ENCODE data around the gene KANSL1. TPM values are rescaled to one million over a fixed set of nuclear protein-coding genes. Genes with fewer than 3 reads are reported as not detected.
A peak's percentile ranks its signal among the peaks of the same experiment; 100 is the strongest.

The KANSL1 gene
- total and polyA plus RNA-seq, 3 experiments from 2014 or later = 20.9 to 70.7 (median 69.2) TPM

DNA sequence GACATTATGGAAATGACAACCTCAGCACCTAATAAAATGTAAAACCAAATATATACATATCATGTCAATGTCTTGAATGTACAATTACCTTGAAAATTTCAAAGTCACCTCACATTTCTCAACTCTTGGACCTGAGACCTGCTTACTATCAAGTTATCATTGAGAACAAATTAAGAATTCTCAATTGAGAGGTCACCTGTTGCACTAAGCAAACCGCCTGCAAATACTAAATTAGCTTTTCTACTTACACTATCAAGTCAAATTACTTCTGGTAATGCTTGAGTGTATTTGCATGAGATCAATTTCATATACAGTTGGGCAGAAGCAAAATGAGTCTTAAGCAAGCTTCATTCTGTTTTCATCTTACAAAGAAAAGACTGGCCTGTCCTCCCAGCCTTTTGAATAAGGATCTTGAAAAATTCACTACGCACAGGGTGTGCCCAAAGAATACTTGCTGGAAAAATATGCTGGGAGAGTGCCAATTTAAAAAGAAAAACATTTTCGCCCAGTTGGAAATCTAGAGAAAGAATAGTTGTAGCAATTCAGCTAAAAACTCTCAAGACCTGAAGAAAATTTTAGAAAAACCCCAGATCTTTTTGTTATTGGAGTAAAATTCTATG lies 35.7 kb downstream of the KANSL1 start:
- POLR2A ChIA-PET = no interaction called here
- peaks cover 0 to 11% (median 0%) of the 10 kb centered on the region in 3 donors for H3K36me3 Mint-ChIP-seq
- peak overlapping the region in 3 of 7 donors; percentile 24 to 44 (median 44) for H3K4me3 Mint-ChIP-seq
- CTCF ChIA-PET = interaction anchor here (0.6 to 3.2 kb wide), 4 partner anchors 11 to 56 kb away, joined by 3 to 13 read pairs (median 3); partner anchors contain the start of gene KANSL1
- Histone ChIP-seq H3K9me3 (ENCODE audit: low read length) (no peaks in the 10 kb centered on the region), H3K36me3 (ENCODE audit: insufficient read depth, low read length) (no peaks in the 10 kb centered on the region), H3K27ac (ENCODE audit: low read depth, low read length) (no peak overlapping the region), H3K27me3 (ENCODE audit: insufficient read depth, low read length, poor library complexity, severe bottlenecking) (no peaks in the 10 kb centered on the region), H3K4me1 (ENCODE audit: insufficient read depth, low read length) (peaks cover 98% of the 10 kb centered on the region), H3K4me3 (ENCODE audit: low read length) (no peak overlapping the region)
- H3K9me3 Mint-ChIP-seq = no peaks in the 10 kb centered on the region
- no peaks in the 10 kb centered on the region for H3K27me3 Mint-ChIP-seq
- H3K4me1 Mint-ChIP-seq = peaks cover 83 to 95% (median 94%) of the 10 kb centered on the region in 3 donors
- H3K27ac Mint-ChIP-seq = peak overlapping the region; percentile 5 to 75 (median 42)
- DNase-seq = no peak

DNA sequence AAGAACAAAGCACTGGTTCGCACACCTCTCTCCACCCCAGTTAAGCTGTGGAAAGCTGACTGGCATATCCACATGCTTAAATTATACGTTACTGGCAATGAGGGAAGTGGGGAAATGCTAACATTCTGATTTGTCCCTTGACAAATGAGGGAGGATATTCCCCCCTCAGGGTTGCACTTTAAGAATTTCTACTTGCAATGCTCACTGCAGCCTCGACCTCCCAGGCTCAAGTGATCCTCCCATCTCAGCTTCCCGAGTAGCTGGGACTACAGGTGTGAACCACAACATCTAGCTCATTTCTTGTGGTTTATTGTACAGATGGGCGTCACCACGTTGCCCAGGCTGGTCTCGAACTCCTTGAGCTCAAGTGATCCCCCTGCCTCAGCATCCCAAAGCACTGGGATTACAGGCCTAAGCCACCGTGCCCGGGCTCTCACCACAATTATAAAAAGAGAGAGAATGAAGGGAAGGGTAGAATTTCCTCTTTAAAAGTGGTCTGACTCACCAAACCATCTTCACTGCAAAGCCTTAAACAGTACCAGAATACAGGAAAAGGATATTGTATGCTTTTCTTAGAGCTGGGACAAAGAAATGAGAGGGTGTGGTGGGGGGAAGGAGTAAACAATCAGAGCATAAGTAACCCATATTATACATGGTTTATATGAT lies 38.9 kb downstream of the KANSL1 start:
- CTCF ChIA-PET = interaction anchor here (0.7 to 2.4 kb wide), 7 partner anchors 9 to 110 kb away, joined by 3 to 11 read pairs (median 3); partner anchors contain the start of gene KANSL1
- Histone ChIP-seq H3K4me1 (ENCODE audit: insufficient read depth, low read length) (peaks cover 97% of the 10 kb centered on the region), H3K9me3 (ENCODE audit: low read length) (no peaks in the 10 kb centered on the region), H3K4me3 (ENCODE audit: low read length) (peak overlapping the region; percentile 3), H3K36me3 (ENCODE audit: insufficient read depth, low read length) (no peaks in the 10 kb centered on the region), H3K27ac (ENCODE audit: low read depth, low read length) (no peak overlapping the region), H3K27me3 (ENCODE audit: insufficient read depth, low read length, poor library complexity, severe bottlenecking) (no peaks in the 10 kb centered on the region)
- peaks cover 0 to 17% (median 3%) of the 10 kb centered on the region in 3 donors for H3K36me3 Mint-ChIP-seq
- DNase-seq = peak in 2 of 5 donors; percentile 14 to 26
- no peaks in the 10 kb centered on the region for H3K9me3 Mint-ChIP-seq
- H3K27me3 Mint-ChIP-seq = no peaks in the 10 kb centered on the region
- H3K27ac Mint-ChIP-seq = peak overlapping the region; percentile 34 to 91 (median 85)
- H3K4me1 Mint-ChIP-seq = peaks cover 85 to 95% (median 95%) of the 10 kb centered on the region in 3 donors
- POLR2A ChIA-PET = interaction anchor here (0.6 to 1.6 kb wide), 2 partner anchors 23 to 39 kb away, joined by 3 to 12 read pairs; partner anchors contain the start of gene KANSL1
- peak overlapping the region; percentile 31 to 88 (median 71) for H3K4me3 Mint-ChIP-seq

DNA sequence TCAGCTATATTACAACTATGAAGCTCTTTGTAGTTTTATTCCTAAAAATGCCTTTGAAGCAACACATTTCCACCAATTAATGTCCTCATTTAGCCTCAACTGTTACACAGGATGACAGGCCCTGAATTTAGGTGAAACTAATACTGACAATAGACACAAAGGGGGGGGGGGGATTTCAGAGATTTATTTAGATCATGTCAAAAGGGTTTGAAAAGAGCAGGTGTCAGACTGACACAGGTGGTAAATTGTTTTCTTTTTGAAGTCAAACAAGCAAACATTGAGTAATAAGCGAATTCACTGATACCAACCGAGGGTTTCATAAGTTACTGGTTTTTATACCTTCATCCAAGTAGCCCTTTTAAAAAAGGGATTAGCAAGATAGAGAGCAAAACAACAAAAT lies 40.8 kb downstream of the KANSL1 start:
- H3K9me3 ChIP-seq (ENCODE audit: low read length) = no peaks in the 10 kb centered on the region
- H3K4me1 Mint-ChIP-seq = peaks cover 90 to 97% (median 96%) of the 10 kb centered on the region in 3 donors
- H3K36me3 Mint-ChIP-seq = peaks cover 0 to 21% (median 3%) of the 10 kb centered on the region in 3 donors
- peaks cover 96% of the 10 kb centered on the region for H3K4me1 ChIP-seq (ENCODE audit: insufficient read depth, low read length)
- H3K27ac Mint-ChIP-seq = peak overlapping the region in 7 of 8 donors; percentile 8 to 87 (median 34)
- H3K27me3 ChIP-seq (ENCODE audit: insufficient read depth, low read length, poor library complexity, severe bottlenecking) = no peaks in the 10 kb centered on the region
- no peaks in the 10 kb centered on the region for H3K36me3 ChIP-seq (ENCODE audit: insufficient read depth, low read length)
- H3K4me3 Mint-ChIP-seq = peak overlapping the region in 5 of 7 donors; percentile 4 to 55 (median 30)
- no peak overlapping the region for H3K27ac ChIP-seq (ENCODE audit: low read depth, low read length)
- ChIA-PET POLR2A (interaction anchor here (0.7 kb wide), 1 partner anchor 35 kb away, joined by 3 read pairs; no protein-coding TSS in a partner anchor), CTCF (interaction anchor here (1.0 to 1.4 kb wide), 3 partner anchors 9 to 41 kb away, joined by 3 to 4 read pairs (median 3); partner anchors contain the start of gene KANSL1)
- H3K27me3 Mint-ChIP-seq = no peaks in the 10 kb centered on the region
- no peaks in the 10 kb centered on the region for H3K9me3 Mint-ChIP-seq
- H3K4me3 ChIP-seq (ENCODE audit: low read length) = no peak overlapping the region
- no peak for DNase-seq

DNA sequence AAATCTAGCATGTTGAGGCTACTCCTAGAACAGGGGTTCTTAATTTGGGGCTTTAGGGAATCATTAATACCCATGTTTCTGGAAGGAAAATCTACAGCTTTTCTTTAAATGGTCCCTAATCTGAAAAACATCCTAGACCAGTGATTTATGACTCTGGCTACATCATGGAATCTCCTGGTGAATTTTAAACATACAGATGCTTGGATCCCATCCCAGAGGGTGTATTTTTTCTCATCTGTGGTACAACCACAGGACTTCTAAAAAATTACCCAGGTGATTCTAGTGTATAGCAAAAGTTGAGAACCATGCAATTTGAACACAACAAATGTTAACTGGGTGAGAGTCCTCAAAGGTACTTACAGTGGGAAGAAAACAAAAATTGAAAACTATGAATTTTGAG lies 41.5 kb downstream of the KANSL1 start:
- POLR2A ChIA-PET = interaction anchor here (0.7 kb wide), 1 partner anchor 35 kb away, joined by 3 read pairs; no protein-coding TSS in a partner anchor
- Mint-ChIP-seq H3K9me3 (no peaks in the 10 kb centered on the region), H3K36me3 (peaks cover 0 to 25% (median 3%) of the 10 kb centered on the region in 3 donors), H3K4me1 (peaks cover 88 to 97% (median 96%) of the 10 kb centered on the region in 3 donors), H3K4me3 (peak overlapping the region in 2 of 7 donors; percentile 30 to 55), H3K27ac (peak overlapping the region in 5 of 8 donors; percentile 23 to 87 (median 59)), H3K27me3 (no peaks in the 10 kb centered on the region)
- no peaks in the 10 kb centered on the region for H3K9me3 ChIP-seq (ENCODE audit: low read length)
- no peaks in the 10 kb centered on the region for H3K27me3 ChIP-seq (ENCODE audit: insufficient read depth, low read length, poor library complexity, severe bottlenecking)
- H3K27ac ChIP-seq (ENCODE audit: low read depth, low read length) = no peak overlapping the region
- H3K4me1 ChIP-seq (ENCODE audit: insufficient read depth, low read length) = peaks cover 96% of the 10 kb centered on the region
- CTCF ChIA-PET = interaction anchor here (1.0 to 1.4 kb wide), 3 partner anchors 9 to 41 kb away, joined by 3 to 4 read pairs (median 3); partner anchors contain the start of gene KANSL1
- H3K4me3 ChIP-seq (ENCODE audit: low read length) = no peak overlapping the region
- no peaks in the 10 kb centered on the region for H3K36me3 ChIP-seq (ENCODE audit: insufficient read depth, low read length)
- no peak for DNase-seq

DNA sequence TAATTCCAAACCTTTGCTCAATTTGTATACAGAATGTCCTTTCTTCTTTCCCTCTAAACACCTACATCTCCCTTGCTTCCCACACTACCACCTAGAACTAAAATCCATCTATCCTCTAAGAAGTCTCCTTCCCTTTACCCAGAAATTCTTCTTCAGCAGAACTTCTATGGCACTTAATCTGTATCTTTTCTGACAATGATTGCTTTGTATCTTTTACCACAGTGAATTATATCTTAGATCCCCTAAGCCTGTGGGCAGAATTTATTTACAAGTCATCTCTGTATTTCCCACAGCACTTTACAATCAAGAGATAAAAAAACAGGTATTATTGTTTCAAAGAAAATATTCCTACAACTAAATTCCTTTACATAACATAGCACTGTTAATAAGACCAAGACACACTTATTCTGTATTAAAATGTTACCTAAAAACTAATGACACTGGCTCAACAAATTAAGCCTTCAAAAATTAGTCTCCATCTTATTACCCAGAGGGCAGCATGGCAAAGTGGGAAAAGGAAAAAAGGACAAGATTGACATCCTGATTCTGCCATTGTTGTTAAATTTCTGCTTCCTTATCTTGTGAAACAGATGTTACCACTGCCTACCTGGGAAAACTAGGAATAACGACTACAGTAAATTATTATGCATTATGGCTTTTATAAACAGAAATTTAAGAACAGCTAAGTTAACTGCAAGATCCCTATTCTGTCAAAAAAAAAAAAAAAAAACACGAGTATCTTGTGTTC lies 42.8 kb downstream of the KANSL1 start:
- Mint-ChIP-seq H3K9me3 (no peaks in the 10 kb centered on the region), H3K4me3 (peak overlapping the region in 4 of 7 donors; percentile 1 to 27 (median 14)), H3K27me3 (no peaks in the 10 kb centered on the region), H3K27ac (peak overlapping the region in 7 of 8 donors; percentile 0 to 84 (median 15)), H3K36me3 (peaks cover 0 to 29% (median 3%) of the 10 kb centered on the region in 3 donors), H3K4me1 (peaks cover 84 to 96% (median 95%) of the 10 kb centered on the region in 3 donors)
- Histone ChIP-seq H3K4me3 (ENCODE audit: low read length) (no peak overlapping the region), H3K9me3 (ENCODE audit: low read length) (no peaks in the 10 kb centered on the region), H3K36me3 (ENCODE audit: insufficient read depth, low read length) (no peaks in the 10 kb centered on the region), H3K4me1 (ENCODE audit: insufficient read depth, low read length) (peaks cover 96% of the 10 kb centered on the region), H3K27ac (ENCODE audit: low read depth, low read length) (no peak overlapping the region), H3K27me3 (ENCODE audit: insufficient read depth, low read length, poor library complexity, severe bottlenecking) (no peaks in the 10 kb centered on the region)
- ChIA-PET CTCF (interaction anchor here (0.9 kb wide), 1 partner anchor 43 kb away, joined by 3 read pairs; the partner anchor contains the start of gene KANSL1), POLR2A (no interaction called here)
- no peak for DNase-seq

DNA sequence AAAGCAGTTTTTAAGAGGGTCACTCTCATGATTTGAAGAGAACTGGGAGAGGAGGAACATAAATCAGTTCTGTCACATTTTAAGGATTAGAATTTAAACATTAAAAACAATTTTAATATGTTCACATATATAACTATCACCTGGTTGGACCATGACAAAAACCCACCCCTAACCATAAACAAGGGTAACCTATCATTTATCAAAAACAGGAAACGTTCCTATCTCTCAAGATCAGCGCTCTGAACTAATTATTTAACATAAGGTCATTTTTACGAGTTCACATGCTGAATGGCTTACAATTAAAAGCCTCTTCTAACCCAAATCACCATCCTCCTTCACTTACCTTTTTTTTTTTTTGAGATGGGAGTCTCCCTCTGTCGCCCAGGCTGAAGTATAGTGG lies 45.0 kb downstream of the KANSL1 start:
- no peak for DNase-seq
- H3K9me3 Mint-ChIP-seq = no peaks in the 10 kb centered on the region
- Histone ChIP-seq H3K27ac (ENCODE audit: low read depth, low read length) (no peak overlapping the region), H3K4me1 (ENCODE audit: insufficient read depth, low read length) (peaks cover 92% of the 10 kb centered on the region), H3K27me3 (ENCODE audit: insufficient read depth, low read length, poor library complexity, severe bottlenecking) (no peaks in the 10 kb centered on the region), H3K36me3 (ENCODE audit: insufficient read depth, low read length) (no peaks in the 10 kb centered on the region), H3K4me3 (ENCODE audit: low read length) (no peak overlapping the region), H3K9me3 (ENCODE audit: low read length) (no peaks in the 10 kb centered on the region)
- peak overlapping the region; percentile 4 to 88 (median 56) for H3K4me3 Mint-ChIP-seq
- ChIA-PET POLR2A (interaction anchor here (1.0 kb wide), 1 partner anchor 21 kb away, joined by 5 read pairs; no protein-coding TSS in a partner anchor), CTCF (no interaction called here)
- no peaks in the 10 kb centered on the region for H3K27me3 Mint-ChIP-seq
- H3K27ac Mint-ChIP-seq = peak overlapping the region; percentile 47 to 95 (median 62)
- H3K36me3 Mint-ChIP-seq = peaks cover 0 to 31% (median 3%) of the 10 kb centered on the region in 3 donors
- H3K4me1 Mint-ChIP-seq = peaks cover 84 to 95% (median 94%) of the 10 kb centered on the region in 3 donors

DNA sequence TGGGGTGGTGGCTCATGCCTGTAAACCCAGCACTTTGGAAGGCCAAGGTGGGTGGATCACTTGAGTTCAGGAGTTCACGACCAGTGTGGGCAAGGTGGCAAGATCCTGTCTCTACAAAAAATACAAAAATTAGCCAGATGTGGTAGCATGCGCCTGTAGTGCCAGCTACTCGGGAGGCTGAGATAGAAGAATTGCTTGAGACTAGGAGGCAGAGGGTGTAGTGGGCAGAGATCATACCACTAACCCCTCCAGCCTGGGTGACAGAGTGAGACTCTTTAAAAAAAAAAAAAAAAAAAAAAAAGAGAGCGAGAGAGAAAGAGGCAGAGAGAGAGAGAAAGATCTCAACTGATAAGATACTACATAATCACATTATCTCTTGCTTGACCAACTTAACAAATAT lies 45.9 kb downstream of the KANSL1 start:
- H3K27me3 ChIP-seq (ENCODE audit: insufficient read depth, low read length, poor library complexity, severe bottlenecking) = no peaks in the 10 kb centered on the region
- H3K4me1 ChIP-seq (ENCODE audit: insufficient read depth, low read length) = peaks cover 91% of the 10 kb centered on the region
- Mint-ChIP-seq H3K27ac (peak overlapping the region; percentile 16 to 95 (median 68)), H3K9me3 (no peaks in the 10 kb centered on the region), H3K4me3 (peak overlapping the region; percentile 3 to 88 (median 64)), H3K27me3 (no peaks in the 10 kb centered on the region), H3K4me1 (peaks cover 84 to 95% (median 94%) of the 10 kb centered on the region in 3 donors), H3K36me3 (peaks cover 0 to 32% (median 5%) of the 10 kb centered on the region in 3 donors)
- DNase-seq = peak in 1 of 5 donors; percentile 30
- ChIA-PET CTCF (no interaction called here), POLR2A (no interaction called here)
- no peak overlapping the region for H3K4me3 ChIP-seq (ENCODE audit: low read length)
- no peaks in the 10 kb centered on the region for H3K36me3 ChIP-seq (ENCODE audit: insufficient read depth, low read length)
- no peaks in the 10 kb centered on the region for H3K9me3 ChIP-seq (ENCODE audit: low read length)
- H3K27ac ChIP-seq (ENCODE audit: low read depth, low read length) = no peak overlapping the region

Measured in CD8-positive, alpha-beta memory T cell (primary cell).